C4-2B (cell line): ENCODE results near the gene UNKL.

Experiments
- CTCF ChIP-seq: fragments of 450-650 bp; conservative IDR thresholded peaks from 2 replicates; pipeline ENCODE4 v1.5.1; 2017; ENCODE audit warnings: mild to moderate bottlenecking
- ZFX ChIP-seq: fragments of 450-650 bp; IDR thresholded peaks from 2 replicates; pipeline ENCODE4 v1.6.1; 2017

GRCh38 chr16:1407753-1408152 lies 6.8 kb downstream of the UNKL start:
- TF ChIP-seq CTCF (no peak), ZFX (no peak)
